COLO668 (cell line): ENCODE results near the gene MAML2.

Experiments
- DNase-seq: peaks from one replicate; lab custom pipeline; 2025; ENCODE audit not compliant: unreplicated experiment; lab: John Stamatoyannopoulos, UW

MAML2 gene

DNA sequence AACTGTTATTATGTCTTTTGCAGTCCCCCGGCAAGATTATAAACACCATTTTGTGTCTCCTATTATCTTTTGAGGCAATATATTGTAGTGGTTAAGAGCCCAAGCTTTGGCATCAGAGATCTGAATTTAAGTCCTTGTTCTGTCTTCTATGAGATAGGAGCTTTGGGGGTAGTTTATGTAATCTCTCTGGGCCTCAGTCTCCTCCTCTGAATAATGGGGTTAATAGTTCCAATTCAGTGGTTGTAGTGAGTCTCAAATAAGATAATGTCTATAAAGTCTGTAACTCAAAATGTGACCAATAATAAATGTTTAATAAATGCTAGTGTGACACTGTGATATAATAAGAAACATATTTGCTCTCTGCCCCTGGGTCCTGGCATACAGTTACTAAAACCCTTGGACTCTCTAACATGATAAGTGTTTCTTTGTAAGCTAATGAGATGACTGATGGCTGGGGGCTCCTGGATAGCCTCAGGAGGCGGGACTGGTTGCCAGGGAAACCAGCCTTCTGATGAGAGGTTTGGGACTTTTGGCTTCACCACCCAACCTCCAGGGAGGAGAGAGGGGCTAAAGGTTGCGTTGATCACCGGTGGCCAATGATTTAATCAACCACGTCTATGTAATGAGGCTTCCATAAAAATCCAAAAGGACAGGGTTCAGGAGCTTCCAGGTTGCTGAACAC lies 235.7 kb downstream of the MAML2 start:
- no peak for DNase-seq

- DNase-seq: no peak
These were observed 236.3 kb downstream of the MAML2 start for GRCh38 chr11:96106645-96107044.

DNA sequence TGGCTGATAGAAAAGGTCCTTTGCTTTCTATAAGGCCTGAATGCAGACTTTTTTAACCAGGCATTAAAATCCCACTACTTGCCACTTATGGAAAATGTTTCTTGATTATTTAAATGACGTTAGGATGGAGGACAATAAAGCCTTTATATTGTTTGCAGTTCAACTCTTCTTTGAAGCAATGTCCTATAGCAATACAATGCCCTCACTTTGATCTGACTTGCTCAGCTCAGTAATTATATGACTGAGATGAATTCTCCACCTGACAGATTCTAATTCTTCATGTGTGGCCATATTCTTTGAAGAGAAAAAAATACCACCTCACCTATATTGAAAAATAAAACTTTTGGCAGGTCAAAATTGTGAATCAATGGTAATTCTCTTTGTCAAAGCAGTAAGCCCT lies 237.1 kb downstream of the MAML2 start:
- DNase-seq: no peak

GRCh38 chr11:96105197-96105895 lies 237.6 kb downstream of the MAML2 start:
- DNase-seq: no peak

GRCh38 chr11:96104496-96104895 lies 238.5 kb downstream of the MAML2 start:
- DNase-seq: no peak

DNA sequence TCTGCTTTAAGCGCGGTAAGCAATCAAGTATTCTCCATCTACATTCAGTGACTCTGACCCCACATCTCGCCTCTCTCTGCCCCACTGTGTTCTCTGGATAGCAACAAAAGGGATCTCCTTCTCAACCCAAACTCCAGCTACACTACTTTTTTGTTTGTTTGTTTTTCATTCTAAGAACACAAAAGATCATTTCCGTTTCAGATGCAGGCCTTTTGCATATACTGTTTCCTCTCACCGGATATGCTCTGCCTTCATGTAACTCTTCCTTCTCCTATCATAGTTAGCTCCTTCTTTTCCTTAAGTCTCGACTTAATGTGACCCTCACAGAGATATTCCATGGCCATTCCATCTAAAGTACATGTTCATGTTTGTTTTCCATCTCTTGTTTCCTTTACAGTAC lies 239.3 kb downstream of the MAML2 start:
- DNase-seq: no peak

- no peak for DNase-seq
These were observed 239.9 kb downstream of the MAML2 start for GRCh38 chr11:96103102-96103501.

GRCh38 chr11:96102664-96103078 lies 240.3 kb downstream of the MAML2 start:
- no peak for DNase-seq

DNA sequence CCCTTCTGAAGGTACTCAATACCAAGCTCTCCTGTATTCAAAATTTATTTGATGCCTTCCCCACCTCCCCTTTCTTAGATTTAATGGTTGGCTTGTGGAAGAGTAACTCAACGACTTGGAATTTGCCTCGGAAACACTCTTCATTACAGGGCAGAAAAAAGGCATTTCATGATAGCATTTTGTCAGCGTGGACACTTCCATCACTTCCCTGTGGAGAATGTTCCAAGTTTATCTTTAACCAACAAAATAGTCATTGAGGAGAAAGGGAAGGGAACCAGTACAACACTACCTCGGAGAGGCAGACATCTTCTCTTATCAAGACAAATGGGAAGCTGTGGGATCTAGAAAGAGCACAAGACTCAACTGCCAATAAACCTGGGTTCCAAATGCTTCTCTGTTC lies 241.8 kb downstream of the MAML2 start:
- no peak for DNase-seq

DNA sequence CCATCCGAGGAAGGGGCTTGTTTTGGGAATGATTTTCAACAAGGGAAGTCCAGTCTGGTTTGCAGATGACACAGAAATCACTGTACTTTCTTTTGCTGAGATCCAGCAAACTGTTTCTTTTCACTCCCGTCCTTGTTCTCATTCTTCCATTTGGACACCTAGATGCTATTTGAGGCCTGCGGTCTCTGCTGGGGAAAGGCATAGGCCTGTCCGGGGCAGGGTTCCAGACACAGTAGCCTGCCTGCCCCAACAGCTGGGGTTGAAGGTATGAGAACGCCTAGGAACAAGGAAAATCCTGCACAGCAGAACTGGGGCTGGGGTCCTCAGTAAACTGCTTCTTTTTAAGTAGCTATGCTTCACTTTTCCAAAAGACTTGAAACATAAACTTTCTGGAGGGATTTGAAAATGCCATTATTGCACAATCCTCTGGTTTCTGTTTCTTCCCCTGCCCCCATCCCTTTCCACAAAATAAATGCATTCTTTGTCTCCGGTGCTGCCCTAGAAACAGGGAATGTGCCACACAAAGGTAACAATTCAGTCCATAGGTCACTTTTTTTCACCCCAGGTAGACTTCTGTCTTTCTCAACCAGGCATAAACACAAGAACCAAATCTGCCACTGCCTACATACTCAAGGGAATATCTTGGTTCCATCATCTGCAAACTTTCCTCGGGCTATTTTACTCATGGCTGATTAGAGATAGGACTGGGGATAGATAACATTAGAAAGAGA lies 244.3 kb downstream of the MAML2 start:
- DNase-seq: no peak

GRCh38 chr11:96097844-96098421 lies 245.1 kb downstream of the MAML2 start:
- no peak for DNase-seq

DNA sequence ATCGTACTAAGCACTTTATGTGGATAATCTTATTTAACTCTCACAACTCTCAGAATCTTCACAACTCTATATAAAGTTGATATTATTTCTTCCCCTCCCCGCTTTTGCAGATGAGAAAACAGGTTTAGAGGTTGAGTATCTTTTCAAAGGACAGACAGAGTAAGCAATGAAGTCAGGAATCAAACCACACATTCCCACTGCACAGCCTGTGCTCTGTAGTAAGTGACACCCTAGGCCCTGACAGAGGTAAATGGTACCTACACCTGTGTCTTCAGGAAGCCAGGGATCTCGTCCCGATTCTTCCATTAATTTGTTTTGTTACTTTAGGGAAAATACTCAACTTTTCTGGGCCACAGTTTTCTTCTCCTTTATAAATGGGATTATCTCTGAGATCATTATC lies 246.6 kb downstream of the MAML2 start:
- DNase-seq: no peak

- DNase-seq: no peak
These were observed 247.1 kb downstream of the MAML2 start for GRCh38 chr11:96095884-96096303.

- DNase-seq: no peak
These were observed 248.8 kb downstream of the MAML2 start for GRCh38 chr11:96094156-96094555.

GRCh38 chr11:96092511-96092910 lies 250.5 kb downstream of the MAML2 start:
- no peak for DNase-seq

DNA sequence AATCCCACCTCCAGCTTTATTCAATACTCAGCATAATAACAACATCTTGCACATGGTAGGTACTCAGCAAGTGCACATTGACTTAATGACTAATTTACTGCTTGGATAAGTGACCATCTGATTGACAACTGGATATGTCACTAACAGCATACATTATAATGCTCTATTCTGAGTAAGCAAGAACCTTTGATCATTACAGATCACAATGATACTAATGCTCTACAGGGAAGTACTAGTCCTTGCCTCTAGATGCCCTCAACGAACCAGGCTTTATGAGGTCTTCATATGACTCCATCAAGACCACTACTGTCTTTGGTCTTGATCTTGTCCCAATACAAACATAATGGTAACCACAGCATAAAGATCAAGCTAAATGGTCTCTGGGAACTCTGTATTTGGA lies 251.5 kb downstream of the MAML2 start:
- DNase-seq: no peak

DNA sequence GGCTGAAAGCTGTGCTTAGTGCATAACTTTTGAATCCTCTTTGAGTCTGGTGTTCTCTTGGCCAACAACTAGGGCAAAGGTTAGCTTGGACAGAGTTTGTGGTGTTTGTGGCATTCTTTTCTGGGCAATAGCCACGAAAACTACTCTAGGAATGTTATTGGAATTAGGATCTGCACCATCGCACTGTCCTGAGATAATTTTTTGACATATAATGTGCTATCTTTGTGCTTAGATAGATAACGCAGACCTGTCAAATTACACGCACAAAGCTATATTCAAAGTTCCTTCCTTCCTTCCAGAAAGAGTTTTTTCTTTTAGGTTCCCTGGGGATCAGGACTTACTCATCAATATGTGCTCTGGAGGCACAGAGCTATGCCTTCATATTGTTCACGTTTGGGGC lies 252.3 kb downstream of the MAML2 start:
- DNase-seq: no peak

DNA sequence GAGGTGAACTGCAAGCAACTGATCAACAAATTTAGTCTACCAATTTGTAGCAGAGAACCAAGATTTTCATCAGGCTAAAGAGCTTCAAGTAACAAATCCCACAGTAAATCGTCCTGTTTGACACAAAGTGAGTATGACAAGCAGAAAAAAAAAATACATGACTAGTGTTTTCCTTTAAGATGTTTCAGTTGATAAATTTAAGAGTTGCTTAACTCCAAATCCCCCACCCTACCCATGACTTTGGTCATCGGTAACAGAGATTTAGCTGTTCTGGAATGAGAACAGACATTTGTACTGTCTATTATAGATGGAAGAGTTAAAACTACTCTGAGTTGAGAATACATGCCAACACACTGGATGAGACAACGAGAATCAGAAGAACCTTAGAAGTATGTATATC lies 254.1 kb downstream of the MAML2 start:
- no peak for DNase-seq

DNA sequence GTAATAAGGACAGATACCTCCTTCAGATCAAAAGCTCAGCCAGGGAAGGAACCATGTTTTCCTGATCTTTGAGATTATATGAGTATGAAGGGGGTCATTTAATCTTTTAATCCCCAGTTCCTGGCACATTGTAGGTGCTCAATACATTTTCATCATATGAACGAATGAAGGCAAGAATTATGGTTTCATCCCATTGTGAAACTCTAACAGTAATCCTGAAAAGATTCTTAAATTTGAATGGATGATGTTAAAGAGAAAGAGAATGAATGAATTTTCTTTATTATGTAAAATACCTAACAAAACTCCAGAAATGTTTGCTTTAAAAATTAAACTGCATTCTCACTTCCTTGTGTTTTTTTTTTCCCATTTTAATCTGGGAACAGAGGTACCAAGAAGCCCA lies 256.9 kb downstream of the MAML2 start:
- no peak for DNase-seq

- no peak for DNase-seq
These were observed 257.6 kb downstream of the MAML2 start for GRCh38 chr11:96085319-96085930.

GRCh38 chr11:96084610-96085318 lies 258.2 kb downstream of the MAML2 start:
- no peak for DNase-seq
